ENCODE results near the gene IL6. TPM values are rescaled to one million over a fixed set of nuclear protein-coding genes. Genes with fewer than 3 reads are reported as not detected.

The IL6 gene
- total and polyA plus RNA-seq, 2 of the 8 experiments (the other 6 are each of a cell fraction or from before 2014, with no cell fraction given): 0.12 to 0.41 TPM

DNA sequence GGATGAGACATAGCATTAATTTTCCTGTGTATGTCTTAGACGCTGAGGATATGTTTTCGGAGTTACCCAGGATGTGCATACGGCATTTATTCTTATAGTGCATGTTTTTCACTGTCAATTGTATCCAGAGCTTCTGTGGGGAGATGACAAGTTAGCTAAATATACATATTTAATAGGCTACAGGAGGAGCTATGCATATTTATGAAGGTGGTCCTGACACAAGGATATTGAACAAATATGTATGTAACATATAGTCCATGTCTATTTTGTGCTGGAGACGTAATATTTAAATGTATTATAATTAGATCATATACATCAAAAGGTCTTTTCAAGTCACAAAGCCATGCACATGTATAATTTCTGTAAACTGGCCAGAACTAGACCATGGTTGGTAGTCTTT, 16.0 kb downstream of the IL6 start:
- FAIRE-seq: no peak
- H2BK5ac ChIP-seq (ENCODE audit: low read depth, low read length): no peak overlapping the region
- H3K23me2 ChIP-seq (ENCODE audit: low read depth, low read length): no peaks in the 10 kb centered on the region
- no peak overlapping the region for H3K27ac ChIP-seq (ENCODE audit: low read depth, low read length)
- CTCF ChIA-PET (ENCODE audit: partially characterized antibody): interaction anchor here (1.3 to 1.5 kb wide), 2 partner anchors 10 to 17 kb away, joined by 3 to 5 read pairs; no protein-coding TSS in a partner anchor
- H2BK12ac ChIP-seq (ENCODE audit: low read depth, low read length): no peak overlapping the region
- H4K20me1 ChIP-seq (replicated peaks in 1 of 2; ENCODE audit: control insufficient read depth in 1 of 2, insufficient read depth in 2 of 2, low read length in 2 of 2): no peaks in the 10 kb centered on the region
- H3K56ac ChIP-seq (replicated peaks; ENCODE audit: insufficient read length, low read depth, low read length): no peak overlapping the region
- H2BK120ac ChIP-seq (replicated peaks; ENCODE audit: low read depth, low read length): no peak overlapping the region
- no peak overlapping the region for H4K5ac ChIP-seq (ENCODE audit: insufficient read length, low read depth, low read length)
- H3K79me2 ChIP-seq (ENCODE audit: control insufficient read depth in 1 of 2, insufficient read depth in 2 of 2, low read length in 2 of 2): no peaks in the 10 kb centered on the region
- no peaks in the 10 kb centered on the region for H3K9me3 ChIP-seq (ENCODE audit: insufficient read depth in 2 of 2, low read depth in 1 of 2, low read length in 1 of 2)
- no peak overlapping the region for H3K14ac ChIP-seq (ENCODE audit: insufficient read length)
- no peak overlapping the region for H3K18ac ChIP-seq (ENCODE audit: extremely low read depth, low read length)
- H3K4me2 ChIP-seq (ENCODE audit: insufficient read depth in 1 of 2, low read depth in 2 of 2, low read length in 2 of 2): no peak overlapping the region
- no peak overlapping the region for H4K8ac ChIP-seq (ENCODE audit: extremely low read depth, insufficient read depth, low read length)
- no peak overlapping the region for H3K4me3 ChIP-seq (ENCODE audit: extremely low read depth in 1 of 4, insufficient read depth in 2 of 4, low read depth in 3 of 4, low read length in 4 of 4)
- no peak overlapping the region for H2AFZ ChIP-seq (ENCODE audit: low read length)
- no peaks in the 10 kb centered on the region for H3K4me1 ChIP-seq (replicated peaks in 1 of 4; ENCODE audit: control insufficient read depth in 3 of 4, insufficient read depth in 4 of 4, low read length in 3 of 4)
- POLR2A ChIA-PET (ENCODE audit: partially characterized antibody): no interaction called here
- no peak overlapping the region for H2BK15ac ChIP-seq (ENCODE audit: low read length)
- H2AK5ac ChIP-seq (ENCODE audit: low read depth, low read length): no peak overlapping the region
- H2BK20ac ChIP-seq (ENCODE audit: low read length): no peak overlapping the region
- no peaks in the 10 kb centered on the region for H3K79me1 ChIP-seq (ENCODE audit: low read depth, low read length)
- H4K91ac ChIP-seq (replicated peaks; ENCODE audit: insufficient read length, low read length): no peak overlapping the region
- no peaks in the 10 kb centered on the region for H3K36me3 ChIP-seq (ENCODE audit: control insufficient read depth in 2 of 4, insufficient read depth in 4 of 4, low read length in 3 of 4)
- DNase-seq (ENCODE audit: low read depth in 1 of 2, low spot score in 2 of 2): no peak
- H3K9ac ChIP-seq (replicated peaks in 1 of 4; ENCODE audit: extremely low read depth in 1 of 4, low read depth in 3 of 4, low read length in 3 of 4): no peak overlapping the region
- no peak overlapping the region for H3K4ac ChIP-seq (replicated peaks; ENCODE audit: insufficient read length, low read depth, low read length)
- H3K27me3 ChIP-seq (replicated peaks in 1 of 4; ENCODE audit: control insufficient read depth in 3 of 4, extremely low read depth in 1 of 4, insufficient read depth in 3 of 4, low read length in 3 of 4): no peaks in the 10 kb centered on the region
- 76% methylated on average over 4 of the region's 4 CpGs; no CpG with 5 or more reads in 1 of the 2 experiments for WGBS, 2 experiments (ENCODE audit: extremely low coverage in 1 of 2, insufficient coverage in 1 of 2, insufficient read length in 1 of 2, insufficient replicate concordance in 2 of 2, low coverage in 1 of 2, low lambda C conversion rate in 2 of 2, missing lambda C conversion rate in 1 of 2)
- no peak overlapping the region for H3K23ac ChIP-seq (ENCODE audit: insufficient read length)
- TF ChIP-seq CEBPB (IDR thresholded peaks at IDR 0.05; ENCODE audit: low read depth, low read length): no peak
- no peak for TF ChIP-seq NRF1 (IDR thresholded peaks at IDR 0.05; ENCODE audit: low read depth, low read length)
- no peak for TF ChIP-seq CREB1 (IDR thresholded peaks at IDR 0.05)
- no peak for TF ChIP-seq SRF (IDR thresholded peaks at IDR 0.05; ENCODE audit: low read depth, low read length)
- no peak for TF ChIP-seq POU5F1 (IDR thresholded peaks at IDR 0.05; ENCODE audit: low read depth, low read length)
- no peak for TF ChIP-seq EZH2 (IDR thresholded peaks at IDR 0.05; ENCODE audit: low read depth, low read length, severe bottlenecking)
- no peak for TF ChIP-seq RBBP5 (IDR thresholded peaks at IDR 0.05; ENCODE audit: borderline replicate concordance, low read depth, low read length)
- no peak for TF ChIP-seq KDM1A (IDR thresholded peaks at IDR 0.05; ENCODE audit: borderline replicate concordance, low read length)
- TF ChIP-seq RFX5 (IDR thresholded peaks at IDR 0.05; ENCODE audit: borderline replicate concordance, low read depth, low read length): no peak
- TF ChIP-seq POLR2A (IDR thresholded peaks at IDR 0.05; ENCODE audit: control extremely low read depth in 1 of 2, low read depth in 2 of 2, low read length in 2 of 2): no peak
- TF ChIP-seq POLR2AphosphoS5 (IDR thresholded peaks at IDR 0.05; ENCODE audit: low read depth, low read length): no peak
- TF ChIP-seq BACH1 (IDR thresholded peaks at IDR 0.05; ENCODE audit: low read length): no peak
- TF ChIP-seq HDAC2 (IDR thresholded peaks at IDR 0.05; ENCODE audit: borderline replicate concordance in 1 of 2, low read depth in 2 of 2, low read length in 2 of 2): no peak
- TF ChIP-seq TAF1 (IDR thresholded peaks at IDR 0.05; ENCODE audit: low read depth, low read length): no peak
- no peak for TF ChIP-seq SP2 (IDR thresholded peaks at IDR 0.05; ENCODE audit: low read length)
- no peak for TF ChIP-seq KDM5A (IDR thresholded peaks at IDR 0.05; ENCODE audit: low read length)
- TF ChIP-seq CBX8 (IDR thresholded peaks at IDR 0.05; ENCODE audit: borderline replicate concordance, low read depth, low read length): no peak
